ENCODE results near the gene DBX2. TPM values are rescaled to one million over a fixed set of nuclear protein-coding genes. Genes with fewer than 3 reads are reported as not detected.

The DBX2 gene
- total RNA-seq, 3 donors from 2014 or later (not counting 1 experiment from before 2014, with no cell fraction given) = not detected

DNA sequence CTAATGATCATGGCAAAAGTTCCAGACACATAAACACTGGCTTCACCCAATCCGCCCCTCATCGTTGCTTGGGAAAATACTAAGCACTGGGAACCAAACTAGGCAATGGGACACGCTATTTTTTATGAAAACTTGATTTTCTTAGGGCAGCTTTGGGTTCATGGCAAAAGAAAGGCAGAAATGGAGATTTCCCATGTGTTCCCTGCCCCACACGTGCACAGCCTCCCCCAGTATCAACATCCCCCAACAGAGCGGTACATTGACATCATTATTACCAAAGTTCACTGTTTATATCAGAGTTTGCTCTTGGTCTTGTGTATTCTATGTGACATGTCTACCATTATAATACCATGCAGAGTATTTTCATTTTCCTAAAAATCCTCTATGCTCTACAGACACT, 71.0 kb downstream of the DBX2 start:
- 84% methylated on average over 3 of the region's 5 CpGs for WGBS (ENCODE audit: insufficient coverage)

DNA sequence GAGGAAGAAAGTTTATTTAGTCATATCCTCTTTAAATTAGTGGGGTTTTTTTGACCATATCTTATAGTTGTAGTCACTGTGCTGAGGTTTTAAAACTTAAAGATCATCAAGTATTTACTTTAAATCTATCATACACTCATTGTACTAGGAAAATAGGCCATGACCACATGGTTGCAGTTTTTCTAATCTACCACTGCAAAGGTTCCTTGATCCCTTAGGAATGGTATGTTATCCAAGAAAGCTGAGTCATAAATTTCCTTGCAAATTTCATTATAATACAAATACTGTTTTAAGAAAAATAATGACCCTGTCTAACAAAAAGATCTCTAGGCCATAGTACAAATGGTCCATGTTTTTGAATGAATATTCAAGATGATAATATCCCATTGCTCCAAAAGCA, 74.7 kb downstream of the DBX2 start:
- Mint-ChIP-seq H3K4me1 (no peaks in the 10 kb centered on the region), H3K27me3 (ENCODE audit: low read depth in 2 of 2) (peaks cover 0 to 1% of the 10 kb centered on the region in 2 donors), H3K4me3 (no peak overlapping the region), H3K27ac (no peak overlapping the region), H3K9me3 (peaks cover 0 to 6% of the 10 kb centered on the region in 2 donors), H3K36me3 (no peaks in the 10 kb centered on the region)
- Histone ChIP-seq H3K27ac (ENCODE audit: low read length) (no peak overlapping the region), H3K36me3 (ENCODE audit: control insufficient read depth, insufficient read depth, low read length) (no peaks in the 10 kb centered on the region), H3K9me3 (ENCODE audit: control insufficient read depth, insufficient read depth, low read length) (no peaks in the 10 kb centered on the region), H3K27me3 (ENCODE audit: control insufficient read depth, insufficient read depth, low read length) (no peaks in the 10 kb centered on the region), H3K4me3 (ENCODE audit: low read length) (no peak overlapping the region), H3K4me1 (ENCODE audit: control insufficient read depth, insufficient read depth, low read length) (no peaks in the 10 kb centered on the region)
- no peak for TF ChIP-seq CTCF (IDR thresholded peaks at IDR 0.05)
- DNase-seq = no peak
- intact Hi-C loops (cut with micrococcal nuclease) = no loop called here
- no peak for ATAC-seq

More for the DNA sequence above, 71.0 kb downstream of the DBX2 start:
- no peak for DNase-seq
- Mint-ChIP-seq H3K36me3 (no peaks in the 10 kb centered on the region), H3K9me3 (peaks cover 0 to 4% of the 10 kb centered on the region in 2 donors), H3K4me1 (no peaks in the 10 kb centered on the region), H3K27ac (no peak overlapping the region), H3K27me3 (ENCODE audit: low read depth in 2 of 2) (peaks cover 0 to 3% of the 10 kb centered on the region in 2 donors), H3K4me3 (no peak overlapping the region)
- TF ChIP-seq CTCF (IDR thresholded peaks at IDR 0.05) = no peak
- H3K4me3 ChIP-seq (ENCODE audit: low read length) = no peak overlapping the region
- H3K36me3 ChIP-seq (ENCODE audit: control insufficient read depth, insufficient read depth, low read length) = no peaks in the 10 kb centered on the region
- no peaks in the 10 kb centered on the region for H3K27me3 ChIP-seq (ENCODE audit: control insufficient read depth, insufficient read depth, low read length)
- no peak overlapping the region for H3K27ac ChIP-seq (ENCODE audit: low read length)
- ATAC-seq = no peak
- no peaks in the 10 kb centered on the region for H3K9me3 ChIP-seq (ENCODE audit: control insufficient read depth, insufficient read depth, low read length)
- intact Hi-C loops (cut with micrococcal nuclease) = no loop called here
- no peaks in the 10 kb centered on the region for H3K4me1 ChIP-seq (ENCODE audit: control insufficient read depth, insufficient read depth, low read length)

DNA sequence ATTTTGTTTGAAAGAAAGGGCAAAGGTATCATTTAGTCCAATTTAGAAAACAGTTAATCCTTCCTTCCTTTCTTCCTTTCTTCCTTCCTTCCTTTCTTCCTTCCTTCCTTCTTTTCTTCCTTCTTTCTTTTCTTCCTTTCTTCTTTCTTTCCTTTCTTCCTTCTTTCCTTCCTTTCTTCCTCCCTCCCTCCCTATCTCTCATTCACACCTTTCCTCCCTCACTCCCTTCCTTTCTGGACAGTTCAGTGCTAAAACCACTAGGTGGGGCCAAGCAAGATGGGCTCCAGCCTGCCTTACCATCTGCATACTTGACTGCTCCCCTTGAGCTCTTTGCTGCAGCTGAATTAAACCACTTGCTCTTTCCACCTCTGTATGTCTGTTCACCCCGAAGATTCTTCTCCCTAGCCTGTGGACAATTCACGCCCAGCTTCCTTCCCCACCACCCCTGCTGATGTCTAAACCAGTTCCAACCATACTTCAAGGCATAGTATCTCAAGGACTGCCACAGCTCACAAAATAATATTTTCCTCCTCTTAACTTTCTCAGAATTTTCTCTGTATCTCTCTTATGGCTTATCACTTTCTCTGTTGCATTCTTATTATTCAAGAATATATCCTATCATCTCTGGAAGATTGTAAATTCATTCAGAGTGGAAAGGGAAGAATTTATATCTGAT, 78.0 kb downstream of the DBX2 start:
- Histone ChIP-seq H3K9me3 (ENCODE audit: control insufficient read depth, insufficient read depth, low read length) (no peaks in the 10 kb centered on the region), H3K4me1 (ENCODE audit: control insufficient read depth, insufficient read depth, low read length) (no peaks in the 10 kb centered on the region), H3K36me3 (ENCODE audit: control insufficient read depth, insufficient read depth, low read length) (no peaks in the 10 kb centered on the region), H3K4me3 (ENCODE audit: low read length) (no peak overlapping the region), H3K27ac (ENCODE audit: low read length) (no peak overlapping the region), H3K27me3 (ENCODE audit: control insufficient read depth, insufficient read depth, low read length) (no peaks in the 10 kb centered on the region)
- no peak for TF ChIP-seq CTCF (IDR thresholded peaks at IDR 0.05)
- no peak for ATAC-seq
- Mint-ChIP-seq H3K4me1 (peaks cover 6 to 7% of the 10 kb centered on the region in 2 donors), H3K36me3 (no peaks in the 10 kb centered on the region), H3K27me3 (ENCODE audit: low read depth in 2 of 2) (no peaks in the 10 kb centered on the region), H3K27ac (no peak overlapping the region), H3K4me3 (no peak overlapping the region), H3K9me3 (peaks cover 0 to 2% of the 10 kb centered on the region in 2 donors)
- intact Hi-C loops (cut with micrococcal nuclease) = no loop called here
- DNase-seq = peak in 1 of 2 donors; percentile 14
- WGBS (ENCODE audit: insufficient coverage) = 73% methylated on average over 2 of the region's 2 CpGs

- Histone ChIP-seq H3K4me3 (ENCODE audit: low read length) (no peak overlapping the region), H3K27ac (ENCODE audit: low read length) (no peak overlapping the region), H3K27me3 (ENCODE audit: control insufficient read depth, insufficient read depth, low read length) (no peaks in the 10 kb centered on the region), H3K36me3 (ENCODE audit: control insufficient read depth, insufficient read depth, low read length) (no peaks in the 10 kb centered on the region), H3K4me1 (ENCODE audit: control insufficient read depth, insufficient read depth, low read length) (no peaks in the 10 kb centered on the region), H3K9me3 (ENCODE audit: control insufficient read depth, insufficient read depth, low read length) (no peaks in the 10 kb centered on the region)
- intact Hi-C loops (cut with micrococcal nuclease) = no loop called here
- ATAC-seq (peak in 1 of 3 donors; percentile 54), DNase-seq (no peak)
- no peaks in the 10 kb centered on the region for H3K27me3 Mint-ChIP-seq (ENCODE audit: low read depth in 2 of 2)
- no peaks in the 10 kb centered on the region for H3K36me3 Mint-ChIP-seq
- no CpG with 5 or more reads among the region's 1 CpG for WGBS (ENCODE audit: insufficient coverage)
- H3K27ac Mint-ChIP-seq = peak overlapping the region in 1 of 2 donors; percentile 51
- no peak for TF ChIP-seq CTCF (IDR thresholded peaks at IDR 0.05)
- peaks cover 6 to 7% of the 10 kb centered on the region in 2 donors for H3K4me1 Mint-ChIP-seq
- H3K4me3 Mint-ChIP-seq = no peak overlapping the region
- peaks cover 0 to 4% of the 10 kb centered on the region in 2 donors for H3K9me3 Mint-ChIP-seq
These were observed 81.9 kb downstream of the DBX2 start for GRCh38 chr12:44968965-44969364.
